ENCODE measurements around the gene SYNE4.

- no peak for TF ChIP-seq CTCF (IDR thresholded peaks at IDR 0.05)
- no peak for TF ChIP-seq EP300 (IDR thresholded peaks at IDR 0.05; ENCODE audit: low read depth)
Measured at GRCh38 chr19:36043952-36044351, 35.3 kb upstream of the SYNE4 start.
